OCI-LY1 (cell line): ENCODE measurements around the gene HRH4.

ENCODE experiments used
- CTCF ChIP-seq: fragments of 200-600 bp; sonication (generic), shearing (Covaris generic); IDR thresholded peaks from 2 replicates; pipeline ENCODE4 v1.5.1; 2017; ENCODE audit warnings: mild to moderate bottlenecking, antibody characterized with exemption, low read length, moderate library complexity, mixed read lengths
- EZH2 ChIP-seq: fragments of 200-600 bp; sonication (generic), shearing (Covaris generic); IDR thresholded peaks from 2 replicates; pipeline ENCODE4 v1.8.0; 2017; ENCODE audit warnings: borderline replicate concordance, mixed run types, mild to moderate bottlenecking, antibody characterized with exemption, low read length, moderate library complexity, mixed read lengths

GRCh38 chr18:24413148-24413547 is 47.3 kb upstream of the HRH4 start:
- TF ChIP-seq CTCF (no peak), EZH2 (no peak)
